GM19193 (cell line): ENCODE data around the gene SH2D3C.

Source experiments
- POLR2A ChIP-seq: IDR thresholded peaks from 4 replicates; pipeline ENCODE4 v1.6.1; 2011; ENCODE audit not compliant: insufficient read depth, insufficient read length; ENCODE audit errors: extremely low read depth

SH2D3C gene

GRCh38 chr9:127714020-127714750 is 64.3 kb downstream of the SH2D3C start:
- TF ChIP-seq POLR2A, result no peak

GRCh38 chr9:127712867-127713266 is 65.6 kb downstream of the SH2D3C start:
- no peak for TF ChIP-seq POLR2A

GRCh38 chr9:127712371-127712770 is 66.1 kb downstream of the SH2D3C start:
- TF ChIP-seq POLR2A, result no peak

- no peak for TF ChIP-seq POLR2A
Observed at GRCh38 chr9:127711831-127712274, 66.6 kb downstream of the SH2D3C start.

- TF ChIP-seq POLR2A, result no peak
Observed at GRCh38 chr9:127711226-127711701, 67.2 kb downstream of the SH2D3C start.

- no peak for TF ChIP-seq POLR2A
Observed at GRCh38 chr9:127710204-127710783, 68.2 kb downstream of the SH2D3C start.

GRCh38 chr9:127708952-127709587 is 69.4 kb downstream of the SH2D3C start:
- no peak for TF ChIP-seq POLR2A

GRCh38 chr9:127707766-127708165 is 70.7 kb downstream of the SH2D3C start:
- no peak for TF ChIP-seq POLR2A

- TF ChIP-seq POLR2A, result no peak
Observed at GRCh38 chr9:127706836-127707241, 71.6 kb downstream of the SH2D3C start, which contains the start of gene CFAP157. TSS of gene CFAP157 (plus strand) at chr9:127706988. CDS start at chr9:127707032, 44 bp downstream.

GRCh38 chr9:127705577-127706379 is 72.7 kb downstream of the SH2D3C start:
- TF ChIP-seq POLR2A, result no peak

- TF ChIP-seq POLR2A, result no peak
Observed at GRCh38 chr9:127703289-127703946, 75.0 kb downstream of the SH2D3C start.

- no peak for TF ChIP-seq POLR2A
Observed at GRCh38 chr9:127700594-127701255, 77.7 kb downstream of the SH2D3C start.

- TF ChIP-seq POLR2A, result no peak
Observed at GRCh38 chr9:127700140-127700539, 78.3 kb downstream of the SH2D3C start.
